ENCODE data around the gene NTRK2. TPM values are rescaled to one million over a fixed set of nuclear protein-coding genes. Genes with fewer than 3 reads are reported as not detected.

Gene NTRK2
- total RNA-seq, 6 experiments from 2014 or later, result 0.18 to 0.49 (median 0.30) TPM

DNA sequence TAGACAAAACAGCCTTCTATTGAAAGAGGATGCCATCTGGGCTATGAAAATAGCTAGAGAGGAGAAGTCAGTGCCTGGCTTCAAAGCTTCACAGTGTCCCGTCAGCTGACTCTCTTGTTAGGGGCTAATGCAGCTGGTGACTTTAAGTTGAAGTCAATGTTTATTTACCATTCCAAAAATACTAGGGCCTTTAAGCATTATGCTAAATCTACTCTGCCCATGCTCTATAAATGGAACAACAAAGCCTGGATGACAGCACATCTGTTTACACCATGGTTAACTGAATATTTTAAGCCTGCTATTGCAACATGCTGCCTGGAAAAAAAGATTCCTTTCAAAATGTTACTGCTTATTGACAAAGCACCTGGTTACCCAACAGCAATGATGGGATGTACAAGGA is 309.1 kb downstream of the NTRK2 start:
- TF ChIP-seq POLR2A (IDR thresholded peaks at IDR 0.05), result no peak
- TF ChIP-seq, protein P1, sequence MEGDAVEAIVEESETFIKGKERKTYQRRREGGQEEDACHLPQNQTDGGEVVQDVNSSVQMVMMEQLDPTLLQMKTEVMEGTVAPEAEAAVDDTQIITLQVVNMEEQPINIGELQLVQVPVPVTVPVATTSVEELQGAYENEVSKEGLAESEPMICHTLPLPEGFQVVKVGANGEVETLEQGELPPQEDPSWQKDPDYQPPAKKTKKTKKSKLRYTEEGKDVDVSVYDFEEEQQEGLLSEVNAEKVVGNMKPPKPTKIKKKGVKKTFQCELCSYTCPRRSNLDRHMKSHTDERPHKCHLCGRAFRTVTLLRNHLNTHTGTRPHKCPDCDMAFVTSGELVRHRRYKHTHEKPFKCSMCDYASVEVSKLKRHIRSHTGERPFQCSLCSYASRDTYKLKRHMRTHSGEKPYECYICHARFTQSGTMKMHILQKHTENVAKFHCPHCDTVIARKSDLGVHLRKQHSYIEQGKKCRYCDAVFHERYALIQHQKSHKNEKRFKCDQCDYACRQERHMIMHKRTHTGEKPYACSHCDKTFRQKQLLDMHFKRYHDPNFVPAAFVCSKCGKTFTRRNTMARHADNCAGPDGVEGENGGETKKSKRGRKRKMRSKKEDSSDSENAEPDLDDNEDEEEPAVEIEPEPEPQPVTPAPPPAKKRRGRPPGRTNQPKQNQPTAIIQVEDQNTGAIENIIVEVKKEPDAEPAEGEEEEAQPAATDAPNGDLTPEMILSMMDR (IDR thresholded peaks at IDR 0.05), result no peak

DNA sequence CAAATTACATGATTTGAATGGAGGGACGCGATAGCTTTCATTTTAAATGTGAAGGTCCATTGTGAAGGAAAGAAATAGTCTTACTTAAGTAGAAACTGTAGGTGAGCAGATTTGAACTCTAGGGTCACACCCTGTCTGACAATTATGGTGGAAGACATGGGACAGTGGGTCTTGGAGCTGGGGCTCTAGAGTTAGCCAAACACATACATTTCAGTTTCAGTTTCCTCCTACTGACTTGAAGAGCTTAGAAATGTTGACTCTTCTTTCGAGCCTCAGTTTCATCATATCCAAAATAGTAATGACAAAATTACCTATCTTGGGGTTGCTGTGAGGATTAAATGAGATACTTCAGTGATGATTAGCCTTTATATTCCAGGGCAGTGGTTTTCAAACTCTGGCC is 314.2 kb downstream of the NTRK2 start:
- 81% methylated on average over 3 of the region's 3 CpGs for WGBS (ENCODE audit: insufficient coverage, low coverage, low lambda C conversion rate, missing lambda C conversion rate)
- ATAC-seq, result no peak
- intact Hi-C loops (cut with DNase I), result no loop called here

More for the DNA sequence above, 309.1 kb downstream of the NTRK2 start:
- intact Hi-C loops (cut with DNase I), result no loop called here
- no peaks in the 10 kb centered on the region for H3K9me3 ChIP-seq
- ATAC-seq (no peak), DNase-seq (no peak)
- H3K4me3 ChIP-seq, result no peak overlapping the region
- 83% methylated on average over 1 of the region's 1 CpG for WGBS (ENCODE audit: insufficient coverage, low coverage, low lambda C conversion rate, missing lambda C conversion rate)
- no peaks in the 10 kb centered on the region for H3K4me1 ChIP-seq
- no peaks in the 10 kb centered on the region for H3K36me3 ChIP-seq
- no peak overlapping the region for H3K27ac ChIP-seq
- H3K27me3 ChIP-seq, result no peaks in the 10 kb centered on the region

DNA sequence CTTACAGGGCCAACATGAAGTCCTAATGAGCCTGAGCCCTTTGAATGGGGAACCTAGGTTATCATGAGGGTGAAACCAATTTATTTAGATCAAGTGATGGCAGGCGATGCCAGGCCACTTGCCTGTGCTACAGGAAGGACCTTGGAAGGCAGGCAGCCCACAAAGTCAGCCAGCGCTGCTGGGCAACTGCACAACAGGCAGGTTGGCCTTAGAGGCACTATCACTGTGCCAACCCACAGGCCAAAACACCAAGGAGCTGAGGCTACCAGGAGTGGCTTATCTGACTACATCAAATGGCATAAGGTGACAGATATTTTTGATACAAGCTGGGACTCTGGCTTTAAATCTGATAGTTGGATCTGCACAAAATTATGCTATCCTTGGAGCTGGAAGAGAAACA is 319.1 kb downstream of the NTRK2 start:
- no peak overlapping the region for H3K4me3 ChIP-seq
- WGBS (ENCODE audit: insufficient coverage, low coverage, low lambda C conversion rate, missing lambda C conversion rate), result 38% methylated on average over 1 of the region's 2 CpGs
- TF ChIP-seq, protein P1 (IDR thresholded peaks at IDR 0.05), result no peak
- TF ChIP-seq POLR2A (IDR thresholded peaks at IDR 0.05), result no peak
- H3K9me3 ChIP-seq, result no peaks in the 10 kb centered on the region
- DNase-seq (no peak), ATAC-seq (no peak)
- intact Hi-C loops (cut with DNase I), result no loop called here
- H3K27me3 ChIP-seq, result no peaks in the 10 kb centered on the region
- H3K4me1 ChIP-seq, result no peaks in the 10 kb centered on the region
- no peaks in the 10 kb centered on the region for H3K36me3 ChIP-seq
- H3K27ac ChIP-seq, result no peak overlapping the region

More for the DNA sequence above, 314.2 kb downstream of the NTRK2 start:
- Histone ChIP-seq H3K27ac (no peak overlapping the region), H3K9me3 (no peaks in the 10 kb centered on the region), H3K27me3 (no peaks in the 10 kb centered on the region), H3K4me3 (no peak overlapping the region), H3K36me3 (no peaks in the 10 kb centered on the region), H3K4me1 (no peaks in the 10 kb centered on the region)
- no peak for TF ChIP-seq POLR2A (IDR thresholded peaks at IDR 0.05)
- TF ChIP-seq, protein P1 (IDR thresholded peaks at IDR 0.05), result no peak
- DNase-seq, result no peak

DNA sequence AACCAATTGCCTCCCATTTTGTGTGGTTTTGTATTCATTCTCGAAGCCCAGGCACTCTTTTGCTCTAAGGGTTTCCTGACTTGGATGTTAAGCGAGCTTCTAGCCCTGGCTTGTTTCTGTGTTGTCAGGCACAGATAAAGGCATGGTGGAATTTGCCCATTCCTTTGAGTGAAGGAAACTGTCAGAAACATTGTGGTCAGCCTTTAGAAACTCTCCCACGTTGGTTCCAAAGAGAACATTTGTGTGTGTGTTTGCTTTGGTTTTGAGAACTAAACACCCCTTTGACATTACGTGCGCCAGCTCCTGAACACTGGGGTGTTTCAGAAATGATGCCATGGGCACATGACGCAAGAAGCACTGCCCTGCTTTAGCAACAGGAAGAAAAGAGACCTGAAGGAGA is 320.9 kb downstream of the NTRK2 start:
- Histone ChIP-seq H3K36me3 (no peaks in the 10 kb centered on the region), H3K4me3 (no peak overlapping the region), H3K4me1 (no peaks in the 10 kb centered on the region), H3K9me3 (no peaks in the 10 kb centered on the region), H3K27me3 (no peaks in the 10 kb centered on the region), H3K27ac (no peak overlapping the region)
- intact Hi-C loops (cut with DNase I), result no loop called here
- ATAC-seq (no peak), DNase-seq (no peak)
- 49% methylated on average over 6 of the region's 6 CpGs for WGBS (ENCODE audit: insufficient coverage, low coverage, low lambda C conversion rate, missing lambda C conversion rate)
- TF ChIP-seq, protein P1 (IDR thresholded peaks at IDR 0.05), result no peak
- TF ChIP-seq POLR2A (IDR thresholded peaks at IDR 0.05), result no peak
